Upper lobe of left lung (tissue), 4 donors: ENCODE data around the gene PRKAR1B.

Experiments
- CTCF ChIP-seq, 6 experiments: fragments of 450-650 bp in 4 of 6; fragments of 200-600 bp in 2 of 6; sonication (generic) in 2 of 6; IDR thresholded peaks; one replicate each; pipeline ENCODE4 v1.5.1; 2016 to 2019; ENCODE audit warnings: antibody characterized with exemption in 6 of 6
- EP300 ChIP-seq, 4 donors: sonication (generic); formaldehyde crosslinking; IDR thresholded peaks; one replicate each; pipeline ENCODE4 v1.5.1; 2017; ENCODE audit warnings: antibody characterized with exemption in 4 of 4, control low read depth in 2 of 4
- POLR2A ChIP-seq, 4 donors: fragments of 450-650 bp; IDR thresholded peaks; one replicate each; pipeline ENCODE4 v1.5.1; 2016 to 2017; ENCODE audit warnings: antibody characterized with exemption in 4 of 4, mild to moderate bottlenecking in 2 of 4
- POLR2AphosphoS5 ChIP-seq, 2 donors: sonication (generic); formaldehyde crosslinking; IDR thresholded peaks; one replicate each; pipeline ENCODE4 v1.5.1; 2017; ENCODE audit warnings: antibody characterized with exemption in 2 of 2

GRCh38 chr7:674454-675410 is 52.3 kb downstream of the PRKAR1B start:
- TF ChIP-seq POLR2AphosphoS5 (IDR thresholded peaks at IDR 0.05) (no peak), CTCF (IDR thresholded peaks at IDR 0.05) (no peak), POLR2A (IDR thresholded peaks at IDR 0.05) (no peak), EP300 (IDR thresholded peaks at IDR 0.05) (no peak)
